NCI-H146 treated with DMSO at 0.1 percent for 48 hours (cell line): ENCODE data around the gene LDLRAD3.
"Not testable (repeated sequence)": the region's sequence is repeated elsewhere in the genome, so short reads cannot be mapped to it uniquely, and the experiment has no call there.

Source experiments
- DNase-seq: peaks from one replicate; lab custom pipeline; 2025; ENCODE audit not compliant: unreplicated experiment; lab: John Stamatoyannopoulos, UW

The LDLRAD3 gene

DNA sequence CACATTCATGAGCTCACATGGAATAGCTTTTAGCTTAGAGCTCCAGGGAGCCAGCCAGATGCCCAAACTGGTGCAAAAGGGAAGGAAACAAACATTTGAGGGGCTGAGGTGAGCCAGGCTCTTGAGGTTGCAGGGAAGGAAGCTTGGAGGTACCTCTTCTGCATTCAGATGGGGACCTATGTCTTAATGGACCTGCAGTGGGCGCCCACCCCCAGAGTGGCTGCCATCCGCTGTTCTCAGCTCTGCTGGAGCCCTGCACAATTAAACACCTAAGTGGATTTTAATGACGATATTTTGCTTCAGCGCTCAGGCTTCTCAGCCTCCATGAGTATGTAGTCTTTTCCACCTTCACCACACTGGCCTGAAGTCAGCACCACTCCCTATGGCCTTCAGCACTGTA is 100.8 kb downstream of the LDLRAD3 start:
- DNase-seq: no peak

DNA sequence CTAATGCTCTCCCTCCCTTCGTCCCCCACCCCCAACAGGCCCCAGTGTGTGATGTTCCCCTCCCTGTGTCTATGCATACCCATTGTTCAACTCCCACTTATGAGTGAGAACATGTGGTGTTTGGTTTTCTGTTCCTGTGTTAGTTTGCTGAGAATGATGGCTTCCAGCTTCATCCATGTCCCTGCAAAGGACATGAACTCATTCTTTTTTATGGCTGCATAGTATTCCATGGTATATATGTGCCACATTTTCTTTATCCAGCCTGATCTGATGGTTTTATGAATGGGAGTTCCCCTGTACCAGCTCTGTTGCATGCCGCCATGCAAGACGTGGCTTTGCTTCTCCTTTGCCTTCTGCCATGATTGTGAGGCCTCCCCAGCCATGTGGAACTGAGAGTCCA is 102.1 kb downstream of the LDLRAD3 start:
- DNase-seq: not testable (repeated sequence)

DNA sequence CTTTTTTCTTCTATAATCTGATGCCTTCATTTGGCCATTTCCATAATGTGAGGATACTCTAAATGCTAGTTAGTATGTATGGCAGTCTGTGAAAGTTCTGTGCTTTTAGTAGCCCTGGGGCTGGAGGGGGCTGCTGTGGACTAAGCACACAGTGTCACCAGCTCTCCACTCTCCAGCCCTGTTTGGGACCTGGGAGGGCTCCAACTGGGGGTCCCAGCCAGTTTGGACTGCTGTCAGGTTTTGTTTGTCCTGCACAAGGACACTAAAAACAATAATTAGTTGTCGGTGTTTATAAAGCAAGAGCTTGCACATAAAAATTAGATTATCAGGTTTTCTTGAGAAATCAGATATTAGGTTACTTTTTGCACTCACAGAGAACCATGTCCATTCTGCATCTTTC is 103.1 kb downstream of the LDLRAD3 start:
- no peak for DNase-seq

DNA sequence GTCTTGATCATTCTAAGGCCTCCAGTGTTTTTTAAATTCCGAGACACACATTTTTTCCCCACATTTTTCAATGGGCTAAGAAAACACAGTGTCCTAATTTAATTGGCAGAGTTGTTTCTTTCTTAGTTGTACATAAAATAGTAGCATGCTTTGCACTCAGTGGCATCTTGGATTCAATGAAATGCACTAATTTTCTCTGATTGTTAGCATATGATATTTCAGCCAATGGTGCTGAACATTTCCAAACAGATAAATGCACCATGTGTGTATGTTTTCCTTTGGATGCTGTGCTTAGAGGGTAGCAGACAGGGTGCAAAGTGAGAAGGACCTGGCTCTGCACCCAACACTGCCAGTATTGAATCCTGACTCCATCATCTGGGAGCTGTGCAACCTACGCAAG is 103.5 kb downstream of the LDLRAD3 start:
- no peak for DNase-seq

DNA sequence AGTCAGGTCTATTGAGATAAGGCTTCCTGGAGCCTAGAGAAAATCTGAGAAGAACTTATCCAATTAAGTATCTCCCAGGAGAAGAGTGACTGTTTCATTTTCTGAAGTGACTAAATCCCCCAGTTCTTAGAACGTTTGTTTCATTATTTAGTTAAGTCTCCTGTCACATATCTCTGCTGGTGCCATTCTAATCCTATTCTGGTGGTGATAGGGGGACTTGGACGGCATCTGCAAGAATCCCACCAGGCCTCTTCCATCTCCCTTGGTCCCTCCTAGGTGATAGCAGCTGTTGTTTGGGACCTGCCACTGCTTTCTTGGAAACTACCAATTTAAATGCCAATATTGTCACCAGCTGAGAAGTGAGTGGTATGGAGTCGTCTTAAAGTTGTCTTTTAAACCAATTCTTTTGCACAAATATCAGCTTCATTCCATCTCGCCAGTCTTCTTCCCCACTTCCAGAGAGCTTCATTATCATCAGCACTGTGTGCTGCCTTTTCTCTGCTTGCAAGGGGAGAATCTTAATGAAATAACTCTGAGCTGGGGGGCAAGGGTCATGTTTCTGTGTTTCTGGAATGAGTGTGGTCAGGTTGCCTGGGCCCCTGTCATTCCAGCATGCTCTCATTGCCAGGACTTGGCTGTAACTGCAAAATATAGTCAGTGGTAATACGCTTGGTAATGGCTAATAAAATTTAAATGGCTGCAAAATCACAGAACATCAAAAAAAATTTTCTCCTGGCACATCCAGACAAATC is 104.8 kb downstream of the LDLRAD3 start:
- DNase-seq: no peak

DNA sequence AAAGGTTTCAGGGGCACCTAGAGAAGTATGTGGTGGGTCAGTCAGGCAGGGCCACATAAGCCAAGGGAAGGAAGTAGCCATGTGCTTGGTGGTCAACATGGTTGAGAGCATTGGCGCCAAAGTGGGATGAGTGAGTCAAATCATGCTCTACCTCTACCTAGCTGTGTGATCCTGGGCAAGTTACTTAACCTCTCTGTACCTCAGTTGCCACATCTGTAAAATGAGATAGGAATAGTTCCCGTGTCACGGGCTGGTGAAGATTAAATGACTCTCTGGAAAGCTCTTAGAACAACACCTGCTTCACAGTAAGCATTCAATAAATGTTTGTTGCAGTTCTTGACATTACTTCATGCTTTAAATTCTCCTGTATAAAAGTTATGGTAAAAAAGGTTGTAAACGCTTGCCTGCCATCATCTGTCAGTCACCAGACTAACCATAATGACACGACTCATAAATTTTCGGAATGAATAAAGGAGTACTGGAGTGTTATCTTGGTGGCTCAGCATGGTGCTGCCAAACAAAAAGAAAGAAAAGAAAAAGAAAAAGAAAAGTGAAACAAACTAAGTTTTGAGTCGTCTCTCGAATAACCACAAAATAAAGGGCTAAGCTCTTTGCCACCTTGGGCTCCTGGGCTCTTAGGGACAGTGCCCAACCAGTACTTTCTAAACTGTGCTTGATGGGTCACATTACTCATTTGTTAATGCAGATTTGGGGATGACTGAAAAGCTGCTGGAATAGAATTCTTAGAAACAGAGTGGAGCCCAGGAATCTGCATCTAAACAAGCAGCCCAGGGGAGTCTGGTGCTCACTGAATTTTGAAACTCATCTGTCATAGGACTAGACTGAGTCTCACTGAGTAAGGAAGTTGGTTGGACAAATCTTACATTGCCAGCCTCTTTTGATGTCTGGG is 107.6 kb downstream of the LDLRAD3 start:
- DNase-seq: no peak

DNA sequence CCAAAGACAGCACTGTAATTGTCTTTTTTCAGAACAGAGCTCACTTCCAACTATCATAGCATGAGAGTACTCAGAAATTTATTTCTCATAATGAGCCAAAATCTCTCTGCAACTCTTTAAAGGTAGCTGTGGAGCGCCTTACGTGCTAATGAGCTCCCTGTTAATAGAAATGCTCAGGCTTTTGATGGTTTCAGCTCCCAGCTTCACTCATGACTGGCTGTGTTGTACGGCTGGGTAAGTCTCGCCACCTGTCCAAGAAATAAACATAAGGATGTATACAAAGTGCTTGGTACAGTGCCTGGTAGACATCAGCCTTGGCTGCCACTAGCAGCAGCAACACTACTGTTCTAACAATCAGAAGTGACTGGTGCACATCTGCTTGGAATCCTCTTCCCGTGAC is 109.4 kb downstream of the LDLRAD3 start:
- DNase-seq: no peak

DNA sequence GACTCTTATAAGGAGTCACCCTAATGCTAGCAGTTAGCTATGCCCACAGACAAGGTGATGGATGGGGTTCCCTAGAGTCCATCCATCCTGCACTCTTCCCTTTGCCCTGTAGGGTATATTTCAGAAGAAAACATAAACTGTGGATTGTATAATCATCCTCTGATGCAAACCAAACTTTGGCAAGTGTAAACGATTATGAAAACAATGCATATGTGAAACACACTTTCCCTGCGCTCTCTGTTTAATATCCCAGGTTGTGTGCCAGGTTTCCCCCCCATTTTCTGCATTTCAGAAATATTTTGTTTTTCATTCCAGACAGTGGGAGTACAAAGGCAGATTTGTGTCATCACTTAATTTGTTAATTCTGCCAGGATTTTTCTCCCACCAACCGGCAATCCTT is 110.0 kb downstream of the LDLRAD3 start:
- no peak for DNase-seq

DNA sequence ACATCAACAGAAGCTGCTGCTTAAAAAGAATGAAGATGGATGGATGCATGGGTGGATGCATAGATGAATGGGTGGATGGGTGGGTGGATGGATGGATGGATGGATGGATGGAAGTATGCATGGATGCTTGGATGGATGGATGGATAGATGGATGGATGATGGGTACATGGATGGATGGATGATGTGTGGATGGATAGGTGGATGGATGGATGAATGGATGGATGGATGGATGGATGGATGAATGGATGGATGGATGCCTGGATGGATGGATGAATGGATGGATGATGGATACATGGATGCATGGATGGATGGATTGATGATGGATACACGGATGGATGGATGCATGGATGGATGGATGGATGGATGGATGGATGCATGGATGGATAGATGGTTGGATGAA is 110.8 kb downstream of the LDLRAD3 start:
- no peak for DNase-seq

DNA sequence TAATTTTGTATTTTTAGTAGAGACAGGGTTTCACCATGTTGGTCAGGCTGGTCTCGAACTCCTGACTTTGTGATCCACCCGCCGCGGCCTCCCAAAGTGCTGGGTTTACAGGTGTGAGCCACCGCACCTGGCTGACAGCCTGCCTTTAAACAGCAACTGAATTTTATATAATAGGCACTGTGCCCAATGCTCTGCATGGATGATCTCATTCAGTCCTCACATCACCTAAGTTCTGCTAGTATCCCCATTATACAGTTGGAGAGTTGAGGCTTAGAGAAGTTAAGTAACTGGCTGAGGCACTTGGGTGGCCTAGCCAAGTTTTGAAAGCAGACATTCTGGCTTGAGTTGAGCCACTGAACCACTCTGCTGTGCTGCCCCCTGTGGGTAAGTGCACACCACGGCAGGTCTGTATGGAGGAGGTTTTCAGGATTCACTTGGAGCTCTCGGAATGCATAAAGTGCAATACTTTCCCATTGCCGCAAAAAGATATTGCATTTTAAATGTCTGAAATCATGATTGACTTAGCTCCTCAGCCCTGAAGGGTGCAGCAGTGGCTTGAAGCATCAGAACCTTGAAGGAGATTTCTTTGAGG is 112.4 kb downstream of the LDLRAD3 start:
- DNase-seq: no peak

DNA sequence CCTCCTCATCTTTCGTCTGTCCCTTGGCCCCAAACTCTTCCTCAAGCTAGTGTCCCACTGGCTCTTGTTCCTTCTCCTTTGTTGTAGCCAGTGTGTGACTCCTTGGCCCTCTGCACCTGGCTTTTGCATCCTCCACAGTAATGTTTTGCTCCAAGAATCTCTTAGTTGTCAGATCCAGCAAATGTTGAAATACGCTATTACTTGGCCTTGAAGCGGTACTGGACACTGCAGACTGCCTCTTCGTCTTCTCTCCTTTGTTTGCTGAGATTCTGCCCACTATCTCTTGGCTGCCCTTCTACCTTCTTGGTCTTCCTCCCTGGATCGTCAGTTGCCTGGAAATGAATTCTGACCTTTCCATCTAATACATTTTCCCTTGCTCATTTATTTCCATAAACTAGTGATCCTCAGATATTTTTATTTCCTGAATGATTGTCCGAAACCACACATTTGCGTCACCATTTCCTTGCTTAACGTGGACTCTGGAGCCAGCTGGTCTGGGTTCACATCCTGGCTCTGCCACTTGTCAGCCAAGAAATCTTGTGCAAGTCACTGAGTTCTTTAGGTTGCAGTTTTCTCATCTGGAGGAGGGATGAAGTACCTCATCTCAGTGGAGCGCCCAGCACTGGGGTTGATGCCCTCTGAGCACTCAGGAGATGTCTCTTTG is 113.6 kb downstream of the LDLRAD3 start:
- DNase-seq: no peak

DNA sequence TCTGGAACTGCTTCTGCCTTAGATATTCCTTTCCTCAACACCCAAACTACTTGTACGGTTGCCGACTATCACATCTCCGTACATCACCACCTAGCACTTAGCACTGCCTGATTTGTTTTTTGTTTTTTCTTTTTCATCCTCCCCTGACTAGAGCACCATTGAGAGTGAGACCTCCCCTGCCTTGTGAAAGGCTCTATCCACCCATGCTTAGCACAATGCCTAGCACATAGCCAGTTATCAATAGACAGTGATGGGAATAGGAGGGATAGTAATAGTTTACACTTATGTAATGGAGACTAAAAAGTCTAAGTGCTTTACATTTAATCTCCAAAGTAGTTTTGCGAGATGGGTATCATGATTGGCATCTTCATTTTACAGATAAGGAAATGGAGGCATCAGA is 115.8 kb downstream of the LDLRAD3 start:
- no peak for DNase-seq

DNA sequence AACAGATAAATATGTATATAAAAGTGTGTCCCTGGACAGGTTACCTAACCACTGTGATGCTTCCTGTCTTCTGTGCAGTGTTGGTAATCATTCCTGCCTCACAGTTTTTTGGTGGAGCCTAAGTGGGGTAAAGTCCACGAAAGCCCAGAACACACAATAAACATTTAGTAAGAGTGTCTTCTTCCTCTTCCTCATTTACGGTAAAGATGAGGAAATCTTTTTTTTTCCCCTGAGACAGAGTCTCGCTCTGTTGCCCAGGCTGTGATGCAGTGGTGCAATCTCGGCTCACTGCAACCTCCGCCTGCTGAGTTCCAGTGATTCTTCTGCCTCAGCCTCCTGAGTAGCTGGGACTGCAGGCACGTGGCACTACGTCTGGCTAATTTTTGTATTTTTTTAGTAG is 117.1 kb downstream of the LDLRAD3 start:
- DNase-seq: no peak

DNA sequence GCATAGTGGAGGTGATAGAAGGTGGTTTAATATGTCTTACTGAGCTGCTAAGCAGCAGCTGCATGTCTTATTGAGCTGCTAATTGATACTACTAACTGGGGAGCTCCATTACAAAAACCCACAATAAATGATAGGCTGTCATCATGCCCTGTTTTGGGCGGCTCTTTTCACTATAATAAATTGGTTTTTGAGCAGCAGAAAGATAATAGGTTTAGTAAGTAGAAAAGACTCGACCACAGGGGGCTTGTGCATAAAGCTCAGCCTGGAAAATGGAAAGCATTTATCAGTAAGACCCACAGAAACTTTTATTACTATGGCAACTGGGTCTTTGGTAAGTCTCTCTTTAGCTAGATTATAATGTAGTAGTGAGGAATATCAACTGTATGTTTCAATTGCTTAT is 117.6 kb downstream of the LDLRAD3 start:
- DNase-seq: peak; percentile 61

DNA sequence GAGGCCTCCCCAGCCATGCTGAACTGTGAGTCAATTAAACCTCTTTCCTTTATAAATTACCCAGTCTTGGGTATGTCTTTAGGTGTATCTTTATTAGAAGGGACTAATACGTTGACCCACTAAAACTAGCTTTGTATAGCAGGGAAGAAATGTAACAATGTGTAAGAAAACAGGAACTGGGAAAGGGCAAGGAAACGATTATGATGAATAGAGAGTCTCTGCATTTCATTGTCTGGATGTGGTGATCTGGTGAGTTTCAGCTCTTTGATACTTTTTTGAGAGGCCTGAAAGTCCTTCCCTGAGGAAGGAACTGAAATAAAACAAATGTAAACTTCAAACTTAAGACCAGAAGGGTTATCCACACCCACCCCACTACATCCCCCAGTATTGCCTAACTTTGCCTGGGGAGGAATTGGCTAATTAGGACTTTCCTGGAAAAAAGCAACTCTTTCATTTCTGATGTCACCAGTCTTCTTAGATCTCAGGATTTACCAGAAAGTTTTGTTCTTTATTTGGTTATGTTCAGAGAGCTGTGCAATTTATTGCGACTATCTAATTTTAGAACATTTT is 119.0 kb downstream of the LDLRAD3 start:
- DNase-seq: no peak

DNA sequence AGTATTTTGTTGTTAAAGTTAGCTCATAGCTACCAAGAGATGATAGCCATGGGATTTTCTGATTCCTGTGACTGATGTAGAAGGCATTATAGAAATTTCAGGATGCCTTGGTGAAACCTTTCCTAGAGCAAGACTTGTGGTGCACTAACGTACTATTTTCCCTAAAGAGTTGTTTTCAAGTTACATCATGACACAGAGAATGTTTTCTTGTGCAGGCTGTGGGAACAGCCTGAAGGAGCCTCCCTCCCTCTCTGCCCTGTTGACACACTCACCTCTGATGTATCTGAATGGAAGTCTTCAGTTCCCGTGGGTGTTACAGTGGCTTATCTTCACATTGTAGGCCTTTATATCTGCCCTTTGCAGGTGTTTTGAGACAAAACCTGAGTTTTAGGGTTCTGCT is 121.6 kb downstream of the LDLRAD3 start:
- no peak for DNase-seq

DNA sequence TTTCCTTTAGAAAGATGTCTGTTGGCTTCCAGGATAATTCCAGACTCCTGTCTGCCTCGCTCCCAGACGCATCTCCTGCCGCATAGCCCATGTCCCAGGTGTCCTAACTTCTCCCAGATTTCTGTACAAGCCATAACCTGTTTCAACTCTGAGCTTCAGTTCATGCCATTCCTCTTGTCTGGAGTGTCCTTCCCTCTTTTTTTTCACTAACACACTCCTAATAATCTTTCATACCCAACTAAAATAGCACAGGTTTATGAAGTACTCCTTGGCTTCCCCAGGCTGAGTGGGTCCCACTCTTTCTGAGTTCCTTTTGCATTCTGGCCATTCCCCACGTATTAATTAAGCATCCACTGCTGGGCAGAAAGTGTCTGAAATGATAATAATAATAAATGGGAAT is 123.0 kb downstream of the LDLRAD3 start:
- DNase-seq: no peak

DNA sequence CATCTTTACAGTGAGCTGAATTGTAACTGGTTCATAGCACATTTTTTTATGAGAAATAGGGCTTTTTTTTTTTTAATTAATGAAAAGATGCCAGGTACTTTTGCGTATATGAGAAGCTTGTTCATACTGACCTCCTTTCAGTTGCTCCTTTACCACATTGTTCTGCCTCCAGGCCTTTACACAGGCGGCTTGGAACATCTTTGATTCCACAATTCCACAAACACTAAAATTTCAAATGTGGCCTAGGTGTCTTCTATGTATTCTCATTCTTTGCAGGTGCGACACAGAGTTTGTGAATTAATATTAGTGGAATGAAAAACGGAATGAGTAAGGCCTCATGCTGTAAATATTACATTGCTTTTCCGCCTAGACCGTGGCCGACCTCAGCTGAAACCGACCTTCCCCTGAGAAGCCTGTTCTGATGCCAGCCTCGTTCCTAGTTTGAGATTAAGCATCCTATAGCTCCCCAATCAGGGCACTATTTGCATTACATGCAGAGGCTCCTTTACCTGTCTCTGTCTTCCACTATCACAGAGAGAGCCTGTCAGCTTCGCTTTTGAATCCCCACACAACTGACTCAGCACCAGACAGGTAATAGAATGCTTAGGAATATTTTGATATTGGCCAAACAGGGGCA is 125.8 kb downstream of the LDLRAD3 start:
- no peak for DNase-seq

DNA sequence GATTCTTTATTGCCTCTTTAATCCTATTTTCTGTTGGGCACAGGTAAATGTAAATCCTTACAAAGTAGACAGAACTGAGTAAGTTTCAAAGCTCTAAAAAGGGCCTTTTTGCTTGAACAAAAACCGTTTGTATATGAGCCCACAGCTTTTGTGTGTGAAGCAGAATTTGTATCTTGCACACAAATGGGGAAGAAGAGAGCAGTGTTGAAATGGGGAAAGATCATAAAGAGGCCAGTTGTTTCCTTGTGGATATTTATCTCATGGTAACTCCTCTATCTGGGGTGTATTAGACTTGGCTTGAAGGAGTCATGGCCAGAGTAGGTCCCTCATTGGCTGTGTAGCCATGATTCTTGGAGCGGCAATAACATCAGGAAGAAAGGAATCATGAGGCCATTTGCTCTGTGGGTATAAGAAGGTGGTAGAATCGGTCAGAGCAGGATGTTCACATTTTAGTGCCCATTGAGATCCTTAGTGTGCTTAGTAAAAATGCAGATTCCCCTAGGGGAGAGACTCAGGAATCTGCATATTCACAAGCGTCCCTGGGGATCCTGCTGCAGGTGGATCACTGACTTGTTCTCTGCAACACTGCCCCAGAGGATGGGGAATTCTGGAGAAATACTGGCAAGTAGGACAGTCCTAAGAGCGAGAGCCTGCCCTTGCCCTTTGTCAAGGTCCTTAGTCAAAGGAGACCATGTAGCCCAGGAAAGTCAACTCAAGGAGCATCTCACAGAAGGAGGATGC is 126.5 kb downstream of the LDLRAD3 start:
- DNase-seq: no peak

DNA sequence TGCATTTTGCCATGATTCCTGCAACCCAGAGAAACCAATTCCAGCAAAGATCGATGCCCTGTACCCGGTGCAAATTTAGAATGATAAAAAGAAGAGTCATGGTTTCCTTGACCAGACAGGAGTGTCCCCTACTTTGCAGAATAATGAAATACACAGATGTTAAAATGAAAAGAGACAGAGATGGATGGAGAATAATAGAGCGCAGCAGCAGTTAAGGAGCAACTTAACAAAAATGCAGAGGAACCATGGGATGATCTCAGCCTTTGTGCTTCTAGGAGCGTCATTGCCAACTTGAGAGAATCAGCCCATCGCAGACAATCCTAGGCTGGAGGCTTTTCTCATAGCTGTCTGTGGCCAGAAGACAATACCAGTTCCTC is 127.1 kb downstream of the LDLRAD3 start:
- DNase-seq: no peak
